ENCODE measurements around the gene TNIK.

The TNIK gene

GRCh38 chr3:171239757-171240503 lies 220.3 kb downstream of the TNIK start:
- DNase-seq: no peak
- in situ Hi-C loops (cut with HindIII; ENCODE audit: low pct_ligation_motif_present, low pct_unique_long_range_greater_than_20kb, low sequenced_read_pairs): no loop called here

DNA sequence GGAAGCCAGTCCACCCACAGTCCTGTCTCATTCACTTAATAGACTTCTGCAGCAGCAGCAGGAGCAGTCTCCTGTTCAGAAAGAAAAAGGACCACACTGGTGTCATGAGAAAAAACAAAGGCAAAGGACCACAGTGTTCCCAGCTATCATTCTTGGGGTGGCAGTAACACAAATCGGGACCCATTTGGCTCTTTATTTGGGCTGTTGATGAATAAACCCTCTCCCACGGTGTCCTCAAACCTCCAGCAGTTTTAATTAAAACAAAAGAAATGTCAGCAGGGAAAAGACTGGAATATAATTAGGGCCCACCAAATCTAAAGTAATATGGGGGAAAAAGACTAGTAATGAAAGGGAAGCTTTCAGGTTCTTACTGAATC lies 223.2 kb downstream of the TNIK start:
- in situ Hi-C loops (cut with HindIII; ENCODE audit: low pct_ligation_motif_present, low pct_unique_long_range_greater_than_20kb, low sequenced_read_pairs): no loop called here
- no peak for DNase-seq

DNA sequence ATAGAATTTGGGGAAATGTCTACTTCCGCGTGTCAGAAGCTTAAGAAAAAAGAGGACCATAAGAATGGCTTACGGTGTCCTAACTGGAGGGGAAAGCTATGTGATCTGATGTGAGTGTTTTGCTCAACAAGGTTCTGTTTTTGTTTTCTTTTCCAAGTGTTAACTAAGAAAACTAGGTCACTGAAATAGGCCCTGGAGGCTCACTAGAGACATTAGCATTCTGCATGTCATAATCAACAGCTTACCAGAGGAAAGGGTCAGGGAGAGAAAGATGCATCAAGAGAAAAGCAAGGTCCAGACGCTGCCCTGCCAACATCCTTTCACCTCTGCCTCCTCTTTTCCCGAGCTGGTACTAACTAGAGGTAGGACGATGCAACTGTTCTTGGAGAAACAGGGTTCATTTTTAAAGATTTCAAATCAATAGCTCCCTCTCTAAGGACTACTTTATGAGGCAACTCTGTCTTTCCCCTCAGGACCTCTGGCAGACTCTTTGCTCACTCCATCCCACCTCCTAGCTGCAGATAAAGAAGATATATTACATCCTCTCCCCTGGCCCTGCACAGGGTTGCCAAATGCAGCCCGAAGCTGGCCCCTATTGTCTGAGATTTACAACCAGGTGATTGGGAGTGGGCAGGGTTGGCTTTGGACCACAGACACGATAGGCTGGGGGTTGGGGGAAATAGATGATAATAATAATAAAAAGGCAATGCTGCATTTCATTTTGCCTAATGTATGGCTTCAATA lies 223.8 kb downstream of the TNIK start:
- DNase-seq: no peak
- in situ Hi-C loops (cut with HindIII; ENCODE audit: low pct_ligation_motif_present, low pct_unique_long_range_greater_than_20kb, low sequenced_read_pairs): no loop called here

DNA sequence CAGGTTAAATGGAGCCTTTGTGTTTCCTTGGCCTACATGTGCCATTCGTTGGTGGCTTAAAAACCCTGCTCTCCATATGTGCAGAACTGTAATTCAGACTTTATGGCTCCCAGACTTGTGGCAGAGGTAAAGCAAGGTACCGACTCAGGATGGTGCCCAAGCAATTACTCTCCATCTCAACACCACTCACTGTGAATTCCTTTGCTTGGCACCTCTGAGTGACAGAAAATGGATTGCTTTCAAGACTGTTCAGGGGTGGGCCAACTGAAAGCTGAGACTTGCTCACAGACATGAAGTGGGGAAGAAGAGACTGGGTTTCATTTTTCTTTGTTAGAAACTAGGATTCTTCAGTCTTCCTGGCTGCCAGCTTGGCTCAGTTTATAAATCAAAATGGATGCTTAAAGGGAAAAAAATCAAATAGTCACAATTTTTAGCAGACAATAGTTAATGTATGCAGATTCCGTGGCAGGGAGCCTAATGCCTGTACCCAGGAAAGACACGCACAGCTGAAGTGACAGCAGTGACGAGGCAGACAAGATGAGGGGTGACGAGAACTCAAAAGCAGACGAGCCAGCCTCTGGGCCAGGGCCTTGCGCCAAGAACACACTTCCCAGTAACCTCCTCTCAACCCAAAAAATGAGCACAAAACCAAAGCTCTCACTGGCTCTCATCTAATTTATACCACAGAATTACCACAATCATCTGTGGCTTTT lies 225.8 kb downstream of the TNIK start:
- DNase-seq: no peak
- in situ Hi-C loops (cut with HindIII; ENCODE audit: low pct_ligation_motif_present, low pct_unique_long_range_greater_than_20kb, low sequenced_read_pairs): no loop called here

DNA sequence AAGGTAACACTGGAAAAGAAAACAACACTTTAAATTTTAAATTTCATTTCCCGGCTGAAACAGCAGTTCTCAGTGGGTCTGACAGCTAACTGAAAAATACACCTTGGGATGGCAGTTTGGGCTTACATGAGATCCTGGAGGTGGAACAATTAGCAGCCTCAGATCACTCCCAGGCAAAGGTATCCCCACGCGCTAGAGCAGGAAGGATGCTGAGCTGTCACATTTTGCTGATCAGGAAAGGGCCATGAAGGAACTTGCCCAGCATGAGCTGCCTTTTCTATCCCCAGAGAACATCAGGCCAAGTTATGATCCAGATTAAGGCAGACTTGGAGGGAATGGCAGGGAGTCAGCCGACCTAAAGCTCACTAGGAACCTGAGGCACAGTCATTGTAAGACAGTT lies 228.8 kb downstream of the TNIK start:
- in situ Hi-C loops (cut with HindIII; ENCODE audit: low pct_ligation_motif_present, low pct_unique_long_range_greater_than_20kb, low sequenced_read_pairs): no loop called here
- DNase-seq: no peak

DNA sequence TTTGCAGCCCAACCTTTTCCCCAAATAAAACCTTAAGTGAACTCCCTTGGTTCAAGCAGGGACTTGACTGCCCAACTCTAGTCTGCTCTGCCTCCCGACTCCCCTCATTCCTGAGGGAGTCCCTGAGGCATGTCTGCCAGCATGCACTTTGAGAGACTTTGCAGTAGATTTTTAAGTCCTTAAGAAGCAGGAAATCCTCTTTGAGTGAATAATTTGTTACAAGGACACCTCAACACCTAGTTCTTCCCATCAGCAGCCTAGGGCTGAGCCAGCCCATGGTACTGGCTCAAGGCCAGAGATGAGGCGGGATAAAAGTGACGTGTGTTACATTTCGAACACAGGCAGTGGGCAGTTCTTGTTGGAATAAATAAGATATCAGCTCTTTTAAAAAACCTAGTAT lies 229.3 kb downstream of the TNIK start:
- no peak for DNase-seq

DNA sequence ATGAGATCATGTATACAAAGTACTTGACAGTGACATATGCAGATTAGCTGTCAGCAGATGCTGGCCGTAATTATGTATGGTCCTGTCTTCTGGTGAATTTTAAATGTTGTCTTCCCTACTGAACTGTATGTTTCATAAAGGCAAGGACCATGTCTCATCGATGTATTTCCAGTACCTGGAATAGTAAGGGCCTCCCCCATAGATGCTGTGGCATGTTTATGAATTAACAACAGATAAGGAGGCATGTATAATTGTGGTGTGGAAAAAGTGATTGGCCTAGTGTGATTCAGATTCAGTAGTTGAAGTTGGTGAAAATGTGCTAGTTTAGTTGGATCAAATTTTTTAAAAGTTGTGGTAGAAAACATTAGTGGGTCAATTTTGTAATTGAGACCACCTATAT lies 231.0 kb downstream of the TNIK start:
- in situ Hi-C loops (cut with HindIII; ENCODE audit: low pct_ligation_motif_present, low pct_unique_long_range_greater_than_20kb, low sequenced_read_pairs): no loop called here
- no peak for DNase-seq

More for the DNA sequence above, 229.3 kb downstream of the TNIK start:
- in situ Hi-C loops (cut with HindIII; ENCODE audit: low pct_ligation_motif_present, low pct_unique_long_range_greater_than_20kb, low sequenced_read_pairs): no loop called here

GRCh38 chr3:171228240-171228639 lies 232.0 kb downstream of the TNIK start:
- in situ Hi-C loops (cut with HindIII; ENCODE audit: low pct_ligation_motif_present, low pct_unique_long_range_greater_than_20kb, low sequenced_read_pairs): no loop called here
- DNase-seq: no peak

- DNase-seq: no peak
- in situ Hi-C loops (cut with HindIII; ENCODE audit: low pct_ligation_motif_present, low pct_unique_long_range_greater_than_20kb, low sequenced_read_pairs): no loop called here
Observed at GRCh38 chr3:171227828-171228227, 232.4 kb downstream of the TNIK start.

DNA sequence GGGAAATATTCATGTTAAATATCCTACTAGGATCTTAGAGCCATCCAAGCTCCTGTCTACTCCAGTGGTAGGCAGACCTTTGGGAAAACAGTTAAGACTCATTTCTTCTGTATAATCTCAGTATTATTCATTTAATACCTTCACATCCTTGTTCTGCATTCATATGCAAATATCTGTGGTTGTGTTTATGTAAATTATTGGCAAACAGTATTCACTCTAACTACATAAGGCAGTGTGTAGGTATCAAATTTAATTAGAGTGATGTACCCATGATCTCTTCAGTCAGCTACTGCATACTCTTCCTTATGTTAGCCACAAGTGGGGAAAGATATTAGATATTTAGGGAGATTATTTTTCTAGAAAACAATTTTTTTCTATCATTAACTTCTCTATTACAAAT lies 232.8 kb downstream of the TNIK start:
- in situ Hi-C loops (cut with HindIII; ENCODE audit: low pct_ligation_motif_present, low pct_unique_long_range_greater_than_20kb, low sequenced_read_pairs): no loop called here
- no peak for DNase-seq

GRCh38 chr3:171226794-171227193 lies 233.4 kb downstream of the TNIK start:
- in situ Hi-C loops (cut with HindIII; ENCODE audit: low pct_ligation_motif_present, low pct_unique_long_range_greater_than_20kb, low sequenced_read_pairs): no loop called here
- DNase-seq: no peak

DNA sequence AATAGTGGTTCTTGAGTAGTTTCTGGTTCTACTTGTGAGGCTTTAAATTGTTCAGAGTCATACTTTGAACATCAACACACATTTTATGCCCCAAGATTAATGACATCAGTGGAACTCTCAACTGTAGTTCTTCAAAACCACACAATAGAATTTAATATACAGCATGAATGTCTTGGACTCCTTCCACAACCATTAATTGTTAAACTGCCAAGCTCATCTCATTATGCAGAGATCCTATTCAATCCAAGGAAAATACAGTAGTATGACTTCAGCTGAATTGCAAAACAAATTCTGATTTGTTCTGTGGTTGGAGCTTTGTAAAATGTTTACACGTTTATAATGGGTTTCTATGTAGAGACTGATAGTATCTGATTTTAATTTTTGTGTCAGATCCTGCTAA lies 234.5 kb downstream of the TNIK start:
- in situ Hi-C loops (cut with HindIII; ENCODE audit: low pct_ligation_motif_present, low pct_unique_long_range_greater_than_20kb, low sequenced_read_pairs): no loop called here

GRCh38 chr3:171225165-171225564 lies 235.0 kb downstream of the TNIK start:
- no peak for DNase-seq
- in situ Hi-C loops (cut with HindIII; ENCODE audit: low pct_ligation_motif_present, low pct_unique_long_range_greater_than_20kb, low sequenced_read_pairs): no loop called here

More for the DNA sequence above, 234.5 kb downstream of the TNIK start:
- DNase-seq: no peak

- in situ Hi-C loops (cut with HindIII; ENCODE audit: low pct_ligation_motif_present, low pct_unique_long_range_greater_than_20kb, low sequenced_read_pairs): no loop called here
- DNase-seq: no peak
Observed at GRCh38 chr3:171223396-171223795, 236.8 kb downstream of the TNIK start.

DNA sequence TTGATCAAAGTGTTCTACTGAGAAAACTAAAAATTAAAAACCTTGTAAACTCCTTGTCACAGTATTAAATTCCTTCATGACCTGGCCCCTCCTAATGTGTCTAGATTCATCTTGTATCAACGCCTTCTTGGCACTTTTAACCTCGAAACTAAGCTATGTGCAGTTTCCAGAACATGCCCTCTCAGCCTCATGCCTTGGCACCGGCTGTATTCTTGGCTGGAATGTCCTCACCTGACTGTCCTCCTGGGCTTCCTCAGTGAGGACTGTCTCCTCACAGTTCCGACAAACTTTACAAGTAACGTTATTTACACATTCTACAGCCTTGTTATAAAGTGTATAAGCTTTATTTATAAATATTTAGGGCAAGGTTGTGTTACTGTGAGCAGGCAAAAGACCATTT lies 237.2 kb downstream of the TNIK start:
- DNase-seq: no peak
- in situ Hi-C loops (cut with HindIII; ENCODE audit: low pct_ligation_motif_present, low pct_unique_long_range_greater_than_20kb, low sequenced_read_pairs): no loop called here

DNA sequence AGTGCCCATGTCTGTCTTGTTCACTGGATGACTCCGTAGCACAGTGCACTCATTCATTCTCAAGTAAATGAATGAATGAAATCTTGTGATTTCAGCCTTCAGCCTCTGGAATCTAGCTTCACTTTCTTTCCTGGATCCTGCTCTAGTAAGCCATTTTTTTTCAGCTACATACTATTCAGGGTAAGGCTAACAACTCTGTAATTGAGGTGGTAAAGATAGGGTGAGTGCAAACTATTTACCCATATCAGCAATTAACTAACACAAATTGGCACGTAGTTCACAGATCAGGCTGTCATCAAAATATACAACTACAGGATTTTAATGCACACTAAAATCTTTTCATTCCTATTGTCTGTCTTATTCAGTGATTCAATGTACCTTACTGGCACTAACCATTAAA lies 238.6 kb downstream of the TNIK start:
- in situ Hi-C loops (cut with HindIII; ENCODE audit: low pct_ligation_motif_present, low pct_unique_long_range_greater_than_20kb, low sequenced_read_pairs): no loop called here
- no peak for DNase-seq

DNA sequence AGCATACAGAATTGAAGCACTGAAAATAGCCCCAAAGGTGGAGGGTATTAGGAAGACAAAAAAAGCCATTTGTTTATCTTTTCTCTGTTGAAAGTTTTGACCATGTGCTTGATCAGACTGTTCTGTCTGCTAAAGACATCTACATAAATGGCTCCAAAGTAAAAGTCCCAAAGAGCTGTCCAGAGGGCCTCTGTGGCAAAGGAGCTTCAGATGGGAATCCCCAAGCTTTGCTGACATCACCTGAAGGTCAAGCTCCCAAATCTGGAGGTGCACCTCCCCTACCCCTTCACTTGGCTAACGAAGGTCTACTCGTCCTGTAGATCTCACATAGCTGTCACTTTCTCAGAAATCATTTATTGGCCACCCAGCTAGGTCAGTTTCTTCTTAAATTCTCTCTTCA lies 239.1 kb downstream of the TNIK start:
- no peak for DNase-seq
- in situ Hi-C loops (cut with HindIII; ENCODE audit: low pct_ligation_motif_present, low pct_unique_long_range_greater_than_20kb, low sequenced_read_pairs): no loop called here

- in situ Hi-C loops (cut with HindIII; ENCODE audit: low pct_ligation_motif_present, low pct_unique_long_range_greater_than_20kb, low sequenced_read_pairs): no loop called here
- DNase-seq: no peak
Observed at GRCh38 chr3:171219258-171219657, 240.9 kb downstream of the TNIK start.

DNA sequence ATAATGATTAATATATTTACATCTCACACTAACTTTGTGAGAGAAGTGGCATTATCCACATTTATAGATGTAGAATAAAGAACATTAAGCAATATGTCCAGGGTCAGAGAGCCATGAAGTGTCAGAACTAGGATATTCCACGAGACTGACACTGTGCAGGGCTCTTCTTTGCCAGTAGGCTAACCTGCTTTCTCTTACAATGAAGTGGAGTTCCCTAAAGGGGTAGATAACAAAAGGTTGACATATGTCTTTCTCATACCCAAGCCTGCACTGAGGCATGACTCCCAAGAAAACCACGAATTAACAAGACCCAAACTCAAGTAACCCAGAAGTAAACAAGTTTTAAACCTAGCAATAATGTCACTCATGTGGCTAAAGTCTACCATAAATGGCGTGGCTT lies 242.1 kb downstream of the TNIK start:
- in situ Hi-C loops (cut with HindIII; ENCODE audit: low pct_ligation_motif_present, low pct_unique_long_range_greater_than_20kb, low sequenced_read_pairs): no loop called here
- no peak for DNase-seq

- no peak for DNase-seq
- in situ Hi-C loops (cut with HindIII; ENCODE audit: low pct_ligation_motif_present, low pct_unique_long_range_greater_than_20kb, low sequenced_read_pairs): no loop called here
Observed at GRCh38 chr3:171213907-171214306, 246.3 kb downstream of the TNIK start.

Data from ACHN (cell line).